Measurements from ENCODE around the gene LRRC71. TPM values are rescaled to one million over a fixed set of nuclear protein-coding genes. Genes with fewer than 3 reads are reported as not detected.

LRRC71 gene
- total RNA-seq, 2 donors from 2014 or later: not detected

- Mint-ChIP-seq H3K4me1 (no peaks in the 10 kb centered on the region), H3K9me3 (no peaks in the 10 kb centered on the region), H3K36me3 (ENCODE audit: low read depth) (no peaks in the 10 kb centered on the region), H3K27me3 (ENCODE audit: insufficient read depth) (peaks cover 15% of the 10 kb centered on the region), H3K27ac (no peak overlapping the region), H3K4me3 (no peak overlapping the region)
- H3K27me3 ChIP-seq (ENCODE audit: control insufficient read depth, insufficient read depth, low read length, poor library complexity, severe bottlenecking): no peaks in the 10 kb centered on the region
- H3K9me3 ChIP-seq (ENCODE audit: control insufficient read depth, low read length): no peaks in the 10 kb centered on the region
- DNase-seq: no peak
- no peak overlapping the region for H3K27ac ChIP-seq (ENCODE audit: low read depth, low read length)
- H3K9ac ChIP-seq (ENCODE audit: extremely low read depth, low read length, poor library complexity, severe bottlenecking): no peak overlapping the region
- 87% methylated on average over 13 to 16 of the region's 16 CpGs for WGBS, 2 experiments (ENCODE audit: insufficient coverage in 1 of 2, insufficient read length in 1 of 2)
- no peak overlapping the region for H3K4me3 ChIP-seq (ENCODE audit: low read length)
- no peaks in the 10 kb centered on the region for H3K36me3 ChIP-seq (ENCODE audit: control insufficient read depth, insufficient read depth, low read length)
- H3K4me1 ChIP-seq (ENCODE audit: control insufficient read depth, insufficient read depth, low read length): no peaks in the 10 kb centered on the region
- no peak for TF ChIP-seq CTCF (conservative IDR thresholded peaks at IDR 0.05)
Observed at GRCh38 chr1:156905176-156905575, 15.3 kb upstream of the LRRC71 start.

DNA sequence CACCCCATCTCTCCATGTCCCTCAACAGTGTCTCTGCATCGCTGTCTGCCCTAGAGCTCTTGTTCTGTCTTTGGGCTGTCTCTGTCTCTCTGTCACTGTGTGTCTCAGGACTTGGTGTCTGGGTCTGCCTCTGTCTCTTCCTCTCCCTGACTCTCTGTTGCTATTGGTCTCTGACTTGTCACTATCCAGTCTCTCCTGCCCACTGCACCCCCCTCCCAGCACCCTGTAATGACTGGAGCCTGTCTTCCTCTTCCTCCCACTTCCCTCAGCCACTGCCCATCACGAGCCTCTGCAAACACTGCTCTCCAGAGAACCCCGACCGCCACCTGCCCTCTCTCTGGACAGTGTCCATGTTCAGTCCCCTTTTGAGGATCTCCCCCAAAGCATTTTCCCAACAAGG is 14.8 kb upstream of the LRRC71 start:
- H3K4me3 Mint-ChIP-seq: no peak overlapping the region
- H3K27ac Mint-ChIP-seq: no peak overlapping the region
- no peaks in the 10 kb centered on the region for H3K27me3 ChIP-seq (ENCODE audit: control insufficient read depth, insufficient read depth, low read length, poor library complexity, severe bottlenecking)
- H3K36me3 Mint-ChIP-seq (ENCODE audit: low read depth): no peaks in the 10 kb centered on the region
- H3K27ac ChIP-seq (ENCODE audit: low read depth, low read length): no peak overlapping the region
- no peak overlapping the region for H3K9ac ChIP-seq (ENCODE audit: extremely low read depth, low read length, poor library complexity, severe bottlenecking)
- H3K27me3 Mint-ChIP-seq (ENCODE audit: insufficient read depth): peaks cover 20% of the 10 kb centered on the region
- no peak for DNase-seq
- no peaks in the 10 kb centered on the region for H3K36me3 ChIP-seq (ENCODE audit: control insufficient read depth, insufficient read depth, low read length)
- no peaks in the 10 kb centered on the region for H3K9me3 ChIP-seq (ENCODE audit: control insufficient read depth, low read length)
- no peaks in the 10 kb centered on the region for H3K4me1 Mint-ChIP-seq
- no peaks in the 10 kb centered on the region for H3K9me3 Mint-ChIP-seq
- no peak overlapping the region for H3K4me3 ChIP-seq (ENCODE audit: low read length)
- no peak for TF ChIP-seq CTCF (conservative IDR thresholded peaks at IDR 0.05)
- no peaks in the 10 kb centered on the region for H3K4me1 ChIP-seq (ENCODE audit: control insufficient read depth, insufficient read depth, low read length)
- WGBS, 2 experiments (ENCODE audit: insufficient coverage in 1 of 2, insufficient read length in 1 of 2): 74 to 92% methylated on average over 4 of the region's 4 CpGs

DNA sequence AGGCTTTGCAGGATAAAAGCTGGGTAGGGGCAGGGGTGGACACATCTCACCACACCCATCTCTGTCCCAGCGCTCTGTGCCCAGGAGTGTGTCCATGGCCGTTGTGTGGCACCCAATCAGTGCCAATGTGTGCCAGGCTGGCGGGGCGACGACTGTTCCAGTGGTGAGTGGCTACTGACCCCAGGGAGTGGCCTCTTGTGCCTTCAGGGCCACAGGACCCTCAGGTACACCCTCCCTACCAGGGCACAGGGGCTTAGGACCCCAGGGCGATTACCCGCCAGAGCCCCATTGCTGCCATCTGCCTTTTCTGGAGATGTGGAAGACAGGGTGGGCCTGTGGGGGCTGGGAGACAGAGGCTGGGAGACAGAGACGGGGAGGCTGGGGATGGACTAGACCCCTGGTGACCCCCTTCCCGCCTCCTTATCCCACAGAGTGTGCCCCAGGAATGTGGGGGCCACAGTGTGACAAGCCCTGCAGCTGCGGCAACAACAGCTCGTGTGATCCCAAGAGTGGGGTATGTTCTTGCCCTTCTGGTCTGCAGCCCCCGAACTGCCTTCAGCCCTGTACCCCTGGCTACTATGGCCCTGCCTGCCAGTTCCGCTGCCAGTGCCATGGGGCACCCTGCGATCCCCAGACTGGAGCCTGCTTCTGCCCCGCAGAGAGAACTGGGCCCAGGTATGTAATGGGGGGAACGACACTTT is 14.1 kb upstream of the LRRC71 start:
- H3K9ac ChIP-seq (ENCODE audit: extremely low read depth, low read length, poor library complexity, severe bottlenecking): no peak overlapping the region
- peaks cover 26% of the 10 kb centered on the region for H3K27me3 Mint-ChIP-seq (ENCODE audit: insufficient read depth)
- H3K4me1 ChIP-seq (ENCODE audit: control insufficient read depth, insufficient read depth, low read length): no peaks in the 10 kb centered on the region
- H3K36me3 ChIP-seq (ENCODE audit: control insufficient read depth, insufficient read depth, low read length): no peaks in the 10 kb centered on the region
- no peaks in the 10 kb centered on the region for H3K36me3 Mint-ChIP-seq (ENCODE audit: low read depth)
- whole genome bisulfite sequencing, 2 experiments (ENCODE audit: insufficient coverage in 1 of 2, insufficient read length in 1 of 2): 90 to 97% methylated on average over 12 to 16 of the region's 16 CpGs
- H3K27ac Mint-ChIP-seq: no peak overlapping the region
- no peaks in the 10 kb centered on the region for H3K4me1 Mint-ChIP-seq
- H3K27ac ChIP-seq (ENCODE audit: low read depth, low read length): no peak overlapping the region
- H3K9me3 ChIP-seq (ENCODE audit: control insufficient read depth, low read length): no peaks in the 10 kb centered on the region
- no peak for TF ChIP-seq CTCF (conservative IDR thresholded peaks at IDR 0.05)
- H3K27me3 ChIP-seq (ENCODE audit: control insufficient read depth, insufficient read depth, low read length, poor library complexity, severe bottlenecking): no peaks in the 10 kb centered on the region
- no peak overlapping the region for H3K4me3 ChIP-seq (ENCODE audit: low read length)
- H3K4me3 Mint-ChIP-seq: no peak overlapping the region
- H3K9me3 Mint-ChIP-seq: no peaks in the 10 kb centered on the region
- no peak for DNase-seq
